Breast epithelium (tissue), 4 donors: Measurements from ENCODE around the gene TSGA10. TPM values are rescaled to one million over a fixed set of nuclear protein-coding genes. Genes with fewer than 3 reads are reported as not detected.
A peak's percentile ranks its signal among the peaks of the same experiment; 100 is the strongest.

ENCODE experiments used
- DNase-seq, 2 donors: peaks; one replicate each; pipeline ENCODE4 v3.0.0-alpha.2; 2019; ENCODE audit warnings: low spot score in 2 of 2
- H3K27ac ChIP-seq, 2 donors: fragments of 200-600 bp; sonication (generic) in 1 of 2; one replicate each; pipeline ENCODE4 v1.5.1; 2016 to 2019; ENCODE audit warnings: mild to moderate bottlenecking in 1 of 2
- H3K27me3 ChIP-seq, 2 donors: fragments of 200-600 bp; sonication (generic) in 1 of 2; one replicate each; pipeline versions ENCODE4 v1.5.1 to v1.6.0; 2017 to 2019; ENCODE audit warnings: control low read depth in 1 of 2, mild to moderate bottlenecking in 1 of 2
- H3K36me3 ChIP-seq: fragments of 200-600 bp; one replicate; pipeline ENCODE4 v1.5.1; 2019
- H3K4me1 ChIP-seq, 2 donors: fragments of 200-600 bp; sonication (generic); one replicate each; pipeline ENCODE4 v1.5.1; 2016 to 2019; ENCODE audit warnings: control low read depth in 1 of 2
- H3K4me3 ChIP-seq, 3 donors: fragments of 200-600 bp; sonication (generic); 1 replicate in 2 of 3; 2 replicates in 1 of 3; pipeline ENCODE4 v1.5.1; 2016 to 2019; ENCODE audit warnings: mild to moderate bottlenecking in 3 of 3, moderate library complexity in 2 of 3
- H3K9me3 ChIP-seq, 2 donors: fragments of 200-600 bp; sonication (generic) in 1 of 2; one replicate each; pipeline ENCODE4 v1.5.1; 2016 to 2019; ENCODE audit warnings: control low read depth in 1 of 2
- POLR2A ChIP-seq: fragments of 450-650 bp; IDR thresholded peaks from one replicate; pipeline ENCODE4 v1.6.1; 2016; ENCODE audit warnings: antibody characterized with exemption, mild to moderate bottlenecking, moderate library complexity
- POLR2AphosphoS5 ChIP-seq, 3 donors: sonication (generic); formaldehyde crosslinking; IDR thresholded peaks; one replicate each; pipeline ENCODE4 v1.6.1; 2017; ENCODE audit warnings: antibody characterized with exemption in 3 of 3
- intact Hi-C: fragments of 100-400 bp; cut with DNase I; formaldehyde crosslinking; loops from one replicate; pipeline ENCODE4 v1.15.1; 2023; ENCODE audit warnings: low total_unique reads
- total RNA-seq, 3 donors: library from RNA; depleted of rRNA; stranded (reverse); fragments of >200 nt; gene quantifications; one replicate each; pipeline ENCODE4 v1.1.0, GENCODE V29; 2016
- TF ChIP-seq, protein P1 (sequence below), 3 donors: fragments of 450-650 bp; IDR thresholded peaks; one replicate each; pipeline ENCODE4 v1.5.1; 2016 to 2017; ENCODE audit warnings: antibody characterized with exemption in 3 of 3, mild to moderate bottlenecking in 3 of 3, moderate library complexity in 3 of 3

TSGA10 gene
- total RNA-seq, 3 donors from 2014 or later: 7.2 to 40.2 (median 17.1) TPM

DNA sequence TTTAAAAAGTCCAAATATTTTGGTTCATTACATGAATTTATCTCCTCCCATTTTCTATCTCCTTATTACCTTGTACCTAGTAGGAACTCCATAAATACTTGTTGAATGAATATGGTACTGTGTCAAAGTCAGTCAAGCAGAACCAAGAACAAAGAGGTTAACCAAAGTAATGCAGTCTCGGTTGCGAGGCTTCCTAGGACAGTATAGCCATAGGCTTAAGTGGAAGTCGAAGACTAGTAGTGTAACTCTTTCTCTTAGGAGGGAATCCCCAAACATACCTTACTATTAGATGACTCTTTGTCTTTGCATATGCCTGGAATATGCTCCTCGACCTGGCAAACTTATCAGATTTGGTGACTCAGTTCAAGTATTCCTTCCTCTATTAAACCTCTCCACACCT is 4.9 kb upstream of the TSGA10 start:
- H3K27me3 ChIP-seq: no peaks in the 10 kb centered on the region
- H3K36me3 ChIP-seq: no peaks in the 10 kb centered on the region
- no peak overlapping the region for H3K27ac ChIP-seq
- no peaks in the 10 kb centered on the region for H3K9me3 ChIP-seq
- H3K4me3 ChIP-seq: no peak overlapping the region
- H3K4me1 ChIP-seq: no peaks in the 10 kb centered on the region
- DNase-seq: no peak
- TF ChIP-seq POLR2AphosphoS5 (IDR thresholded peaks at IDR 0.05) (no peak), POLR2A (no peak)
- TF ChIP-seq, protein P1, sequence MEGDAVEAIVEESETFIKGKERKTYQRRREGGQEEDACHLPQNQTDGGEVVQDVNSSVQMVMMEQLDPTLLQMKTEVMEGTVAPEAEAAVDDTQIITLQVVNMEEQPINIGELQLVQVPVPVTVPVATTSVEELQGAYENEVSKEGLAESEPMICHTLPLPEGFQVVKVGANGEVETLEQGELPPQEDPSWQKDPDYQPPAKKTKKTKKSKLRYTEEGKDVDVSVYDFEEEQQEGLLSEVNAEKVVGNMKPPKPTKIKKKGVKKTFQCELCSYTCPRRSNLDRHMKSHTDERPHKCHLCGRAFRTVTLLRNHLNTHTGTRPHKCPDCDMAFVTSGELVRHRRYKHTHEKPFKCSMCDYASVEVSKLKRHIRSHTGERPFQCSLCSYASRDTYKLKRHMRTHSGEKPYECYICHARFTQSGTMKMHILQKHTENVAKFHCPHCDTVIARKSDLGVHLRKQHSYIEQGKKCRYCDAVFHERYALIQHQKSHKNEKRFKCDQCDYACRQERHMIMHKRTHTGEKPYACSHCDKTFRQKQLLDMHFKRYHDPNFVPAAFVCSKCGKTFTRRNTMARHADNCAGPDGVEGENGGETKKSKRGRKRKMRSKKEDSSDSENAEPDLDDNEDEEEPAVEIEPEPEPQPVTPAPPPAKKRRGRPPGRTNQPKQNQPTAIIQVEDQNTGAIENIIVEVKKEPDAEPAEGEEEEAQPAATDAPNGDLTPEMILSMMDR (IDR thresholded peaks at IDR 0.05): no peak
- intact Hi-C loops: no loop called here

DNA sequence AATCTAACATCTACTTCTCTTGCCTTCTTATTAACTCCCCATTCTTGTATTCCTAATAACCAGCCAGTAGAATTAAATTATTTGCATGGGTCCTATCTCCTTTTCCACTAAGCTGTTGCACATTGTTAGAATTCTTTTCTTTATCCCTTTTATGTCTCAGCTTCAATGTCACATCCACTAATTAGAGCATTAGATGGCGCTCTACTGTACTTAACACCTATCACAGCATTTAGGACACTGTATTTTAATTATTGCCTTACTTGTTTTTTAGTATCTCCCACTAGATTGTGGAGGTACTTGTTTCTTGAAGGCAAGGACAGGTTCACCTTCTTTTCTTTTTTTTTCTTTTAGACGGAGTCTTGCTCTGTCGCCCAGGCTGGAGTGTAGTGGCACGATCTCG is 3.9 kb upstream of the TSGA10 start:
- no peaks in the 10 kb centered on the region for H3K36me3 ChIP-seq
- TF ChIP-seq POLR2AphosphoS5 (IDR thresholded peaks at IDR 0.05) (no peak), POLR2A (no peak)
- TF ChIP-seq, protein P1 (IDR thresholded peaks at IDR 0.05): no peak
- intact Hi-C loops: no loop called here

DNA sequence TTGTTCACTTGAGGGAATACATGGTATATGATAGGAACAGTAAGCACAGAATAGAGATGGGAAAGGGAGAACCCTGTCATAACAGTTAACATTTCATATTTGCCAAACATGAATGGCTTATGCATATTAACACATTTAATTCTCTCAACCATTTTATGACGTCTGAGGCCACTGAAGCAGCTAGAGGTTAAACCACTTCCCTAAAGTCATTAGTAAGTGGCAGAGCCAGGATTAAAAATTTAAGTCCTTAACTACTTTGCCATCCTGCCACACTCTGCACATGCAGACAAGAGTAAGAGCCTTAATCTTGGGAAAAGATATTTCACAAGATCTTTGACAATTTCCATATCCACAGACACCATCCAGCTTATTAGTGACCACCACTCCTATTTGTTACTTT is 2.1 kb upstream of the TSGA10 start:
- no peak overlapping the region for H3K4me3 ChIP-seq
- TF ChIP-seq, protein P1 (IDR thresholded peaks at IDR 0.05): no peak
- TF ChIP-seq POLR2AphosphoS5 (IDR thresholded peaks at IDR 0.05) (no peak), POLR2A (no peak)
- H3K27me3 ChIP-seq: no peaks in the 10 kb centered on the region
- H3K27ac ChIP-seq: no peak overlapping the region
- intact Hi-C loops: no loop called here
- DNase-seq: no peak
- H3K9me3 ChIP-seq: no peaks in the 10 kb centered on the region
- peaks cover 0 to 5% of the 10 kb centered on the region in 2 donors for H3K4me1 ChIP-seq
- H3K36me3 ChIP-seq: no peaks in the 10 kb centered on the region

More for the DNA sequence above, 3.9 kb upstream of the TSGA10 start:
- H3K27me3 ChIP-seq: no peaks in the 10 kb centered on the region
- no peak overlapping the region for H3K27ac ChIP-seq
- no peaks in the 10 kb centered on the region for H3K9me3 ChIP-seq
- no peak for DNase-seq
- H3K4me1 ChIP-seq: peaks cover 0 to 3% of the 10 kb centered on the region in 2 donors
- H3K4me3 ChIP-seq: no peak overlapping the region

DNA sequence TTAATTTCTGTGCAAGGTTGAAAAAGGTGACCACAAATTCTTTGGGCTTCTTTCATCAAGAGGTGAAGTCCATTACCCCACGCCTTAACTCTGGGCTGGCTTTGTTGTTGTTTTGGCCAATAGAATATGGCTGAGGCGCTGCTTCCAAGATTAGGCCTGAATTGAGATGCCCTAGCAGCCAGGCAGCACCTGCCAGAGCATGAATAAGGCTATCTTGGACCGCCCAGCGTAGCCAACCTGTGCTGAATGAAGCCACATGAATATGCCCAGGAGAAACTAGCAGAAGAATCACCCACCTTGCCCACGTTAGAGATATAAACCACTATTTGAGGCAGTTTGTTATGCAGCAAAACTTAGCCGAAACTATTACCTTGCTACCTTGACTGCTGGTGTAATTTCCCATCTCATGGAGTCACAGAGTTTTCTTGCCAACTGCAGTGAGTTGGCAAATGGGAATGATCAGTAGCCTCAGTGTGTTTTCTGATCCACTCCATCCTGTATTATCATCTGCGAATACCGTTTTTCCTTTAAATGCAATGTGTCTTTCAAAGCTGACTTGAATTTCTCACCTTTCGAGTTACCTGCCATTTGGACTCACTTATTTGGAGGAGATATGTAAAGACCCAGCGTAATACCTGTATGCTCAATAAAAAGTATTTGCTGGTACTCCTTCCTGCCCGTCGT is 679 bp downstream of the TSGA10 start:
- H3K4me3 ChIP-seq: peak overlapping the region; percentile 69 to 92 (median 77)
- H3K9me3 ChIP-seq: no peaks in the 10 kb centered on the region
- H3K27me3 ChIP-seq: no peaks in the 10 kb centered on the region
- peak overlapping the region; percentile 95 to 97 for H3K27ac ChIP-seq
- no peak for DNase-seq
- intact Hi-C loops: no loop called here
- peaks cover 0 to 5% of the 10 kb centered on the region in 2 donors for H3K4me1 ChIP-seq
- TF ChIP-seq, protein P1 (IDR thresholded peaks at IDR 0.05): no peak
- no peak for TF ChIP-seq POLR2AphosphoS5 (IDR thresholded peaks at IDR 0.05)
- no peak for TF ChIP-seq POLR2A
- no peaks in the 10 kb centered on the region for H3K36me3 ChIP-seq

DNA sequence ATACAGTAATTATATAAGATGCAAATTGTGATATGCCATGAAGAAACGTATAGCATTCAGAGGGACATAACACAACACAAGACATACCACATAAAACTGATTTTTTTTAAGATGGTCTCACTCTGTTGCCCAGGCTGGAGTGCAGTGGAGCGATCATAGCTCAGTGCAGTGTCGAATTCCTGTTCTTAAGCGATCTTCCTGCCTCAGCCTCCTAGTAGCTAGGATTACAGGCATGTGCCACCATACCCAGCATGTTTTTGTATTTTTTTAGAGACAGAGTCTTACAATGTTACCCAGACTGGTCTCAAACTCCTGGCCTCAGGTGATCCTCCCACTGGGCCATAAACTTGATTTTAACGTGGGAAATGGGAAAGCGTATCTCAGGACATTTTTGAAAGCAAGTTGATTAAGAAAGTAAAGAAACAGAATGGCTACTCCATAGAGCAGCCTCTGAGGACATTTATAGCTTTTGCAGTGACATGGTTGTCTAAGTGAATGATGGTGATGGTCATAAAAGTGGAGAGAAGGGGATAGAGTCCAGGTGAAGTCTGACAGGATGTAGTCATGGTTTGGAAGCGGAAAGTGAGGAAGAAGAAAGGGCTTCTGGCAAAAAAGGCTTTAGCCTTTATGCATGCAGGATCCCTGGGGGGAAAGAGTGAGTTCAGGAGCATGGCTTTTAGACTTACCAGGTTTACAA is 2.4 kb downstream of the TSGA10 start:
- H3K4me3 ChIP-seq: no peak overlapping the region
- H3K4me1 ChIP-seq: peaks cover 0 to 5% of the 10 kb centered on the region in 2 donors
- no peak overlapping the region for H3K27ac ChIP-seq
- no peaks in the 10 kb centered on the region for H3K9me3 ChIP-seq
- intact Hi-C loops: no loop called here
- H3K36me3 ChIP-seq: no peaks in the 10 kb centered on the region
- H3K27me3 ChIP-seq: no peaks in the 10 kb centered on the region
- no peak for DNase-seq
- no peak for TF ChIP-seq POLR2AphosphoS5 (IDR thresholded peaks at IDR 0.05)
- TF ChIP-seq POLR2A: no peak
- TF ChIP-seq, protein P1 (IDR thresholded peaks at IDR 0.05): no peak
